Measurements from ENCODE around the gene ZPLD1.

DNA sequence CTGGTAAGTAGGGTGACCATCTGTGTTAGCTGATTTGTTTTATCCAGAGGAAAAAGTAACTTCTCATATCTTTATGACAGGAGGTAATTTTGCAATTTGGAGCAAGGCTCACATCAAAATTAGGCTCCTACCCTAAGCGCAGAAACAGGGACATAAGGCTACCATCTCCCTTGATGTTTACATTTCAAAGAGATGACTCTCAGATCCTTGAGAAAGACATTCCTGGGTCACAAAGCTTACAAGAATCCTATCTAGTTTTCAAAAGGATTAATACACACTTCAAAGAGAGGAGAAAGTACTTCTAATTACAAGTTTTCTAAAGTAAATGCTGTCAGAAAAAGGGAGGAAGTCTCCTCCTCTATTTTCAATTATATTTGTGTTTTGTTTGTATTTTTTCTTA lies 7.0 kb downstream of the ZPLD1 start:
- TF ChIP-seq, protein P1, sequence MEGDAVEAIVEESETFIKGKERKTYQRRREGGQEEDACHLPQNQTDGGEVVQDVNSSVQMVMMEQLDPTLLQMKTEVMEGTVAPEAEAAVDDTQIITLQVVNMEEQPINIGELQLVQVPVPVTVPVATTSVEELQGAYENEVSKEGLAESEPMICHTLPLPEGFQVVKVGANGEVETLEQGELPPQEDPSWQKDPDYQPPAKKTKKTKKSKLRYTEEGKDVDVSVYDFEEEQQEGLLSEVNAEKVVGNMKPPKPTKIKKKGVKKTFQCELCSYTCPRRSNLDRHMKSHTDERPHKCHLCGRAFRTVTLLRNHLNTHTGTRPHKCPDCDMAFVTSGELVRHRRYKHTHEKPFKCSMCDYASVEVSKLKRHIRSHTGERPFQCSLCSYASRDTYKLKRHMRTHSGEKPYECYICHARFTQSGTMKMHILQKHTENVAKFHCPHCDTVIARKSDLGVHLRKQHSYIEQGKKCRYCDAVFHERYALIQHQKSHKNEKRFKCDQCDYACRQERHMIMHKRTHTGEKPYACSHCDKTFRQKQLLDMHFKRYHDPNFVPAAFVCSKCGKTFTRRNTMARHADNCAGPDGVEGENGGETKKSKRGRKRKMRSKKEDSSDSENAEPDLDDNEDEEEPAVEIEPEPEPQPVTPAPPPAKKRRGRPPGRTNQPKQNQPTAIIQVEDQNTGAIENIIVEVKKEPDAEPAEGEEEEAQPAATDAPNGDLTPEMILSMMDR (conservative IDR thresholded peaks at IDR 0.05; ENCODE audit: low read length): no peak
- TF ChIP-seq EZH2phosphoT487 (IDR thresholded peaks at IDR 0.05; ENCODE audit: borderline replicate concordance, low read depth, low read length): no peak

All from OCI-LY7 (cell line).